GM19099 (cell line): Measurements from ENCODE around the gene SLC7A14.

Experiments
- POLR2A ChIP-seq: IDR thresholded peaks from 3 replicates; pipeline ENCODE4 v1.6.1; 2011; ENCODE audit warnings: low read depth; ENCODE audit not compliant: insufficient read length; ENCODE audit errors: extremely low read depth

SLC7A14 gene

DNA sequence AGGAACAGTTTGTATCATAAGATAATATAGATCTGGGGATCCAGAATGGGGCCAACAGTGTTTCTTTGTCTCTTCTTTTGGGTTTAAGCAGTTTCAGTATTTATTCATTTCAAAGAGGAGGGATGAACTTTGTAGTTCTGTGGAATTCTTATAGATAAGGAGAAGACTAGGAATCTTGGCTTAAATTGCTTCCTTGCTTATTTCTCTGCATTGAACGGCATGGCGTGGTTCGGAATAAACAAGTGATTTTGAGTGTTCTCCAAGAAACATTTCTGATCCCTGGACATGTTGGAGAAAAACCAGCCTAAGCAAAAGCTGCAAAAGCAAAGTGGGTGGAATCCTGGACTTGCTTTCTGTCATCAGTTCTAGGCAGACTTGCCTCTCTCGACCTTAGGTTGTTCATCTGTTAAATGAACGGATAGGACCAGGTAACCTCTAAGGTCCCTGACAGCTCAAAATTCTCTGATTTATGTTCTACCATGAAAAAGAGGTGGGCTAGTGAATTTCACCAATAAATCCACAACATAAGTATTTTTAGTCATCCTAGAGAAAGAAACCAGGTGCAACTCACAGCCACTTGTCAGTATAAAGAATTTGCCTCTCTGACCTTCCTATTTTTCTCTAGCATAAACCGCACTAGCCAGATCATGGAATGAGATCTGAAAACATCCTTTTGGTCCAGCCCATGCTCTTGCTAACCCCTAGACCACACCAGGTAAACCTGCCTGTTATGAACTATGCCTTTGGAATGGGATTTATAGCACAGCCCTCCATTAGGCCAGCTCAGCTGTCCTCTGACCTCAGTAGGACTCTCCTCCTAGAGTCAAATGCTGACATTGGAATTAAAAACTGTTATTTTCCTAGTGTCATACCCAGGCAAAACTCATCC is 88.4 kb downstream of the SLC7A14 start:
- no peak for TF ChIP-seq POLR2A

GRCh38 chr3:170496868-170497140 is 89.1 kb downstream of the SLC7A14 start:
- no peak for TF ChIP-seq POLR2A

DNA sequence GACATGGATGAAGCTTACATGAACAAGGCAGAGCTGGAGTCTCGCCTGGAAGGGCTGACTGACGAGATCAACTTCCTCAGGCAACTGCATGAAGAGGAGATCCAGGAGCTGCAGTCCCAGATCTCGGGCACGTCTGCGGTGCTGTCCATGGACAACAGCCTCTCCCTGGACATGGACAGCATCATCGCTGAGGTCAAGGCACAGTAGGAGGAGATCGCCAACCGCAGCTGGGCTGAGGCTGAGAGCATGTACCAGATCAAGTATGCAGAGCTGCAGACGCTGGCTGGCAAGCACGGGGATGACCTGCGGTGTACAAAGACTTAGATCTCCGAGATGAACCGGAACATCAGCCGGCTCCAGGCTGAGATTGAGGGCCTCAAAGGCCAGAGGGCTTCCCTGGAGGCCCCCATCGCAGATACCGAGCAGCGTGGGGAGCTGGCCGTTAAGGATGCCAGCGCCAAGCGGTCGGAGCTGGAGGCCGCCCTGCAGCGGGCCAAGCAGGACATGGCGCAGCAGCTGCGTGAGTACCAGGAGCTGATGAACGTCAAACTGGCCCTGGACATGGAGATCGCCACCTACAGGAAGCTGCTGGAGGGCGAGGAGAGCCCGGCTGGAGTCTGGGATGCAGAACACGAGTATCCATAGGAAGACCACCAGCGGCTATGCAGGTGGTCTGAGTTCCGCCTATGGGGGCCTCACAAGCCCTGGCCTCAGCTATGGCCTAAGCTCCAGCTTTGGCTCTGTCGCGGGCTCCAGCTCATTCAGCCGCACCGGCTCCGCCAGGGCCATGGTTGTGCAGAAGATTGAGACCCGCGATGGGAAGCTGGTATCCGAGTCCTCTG is 89.6 kb downstream of the SLC7A14 start:
- no peak for TF ChIP-seq POLR2A

DNA sequence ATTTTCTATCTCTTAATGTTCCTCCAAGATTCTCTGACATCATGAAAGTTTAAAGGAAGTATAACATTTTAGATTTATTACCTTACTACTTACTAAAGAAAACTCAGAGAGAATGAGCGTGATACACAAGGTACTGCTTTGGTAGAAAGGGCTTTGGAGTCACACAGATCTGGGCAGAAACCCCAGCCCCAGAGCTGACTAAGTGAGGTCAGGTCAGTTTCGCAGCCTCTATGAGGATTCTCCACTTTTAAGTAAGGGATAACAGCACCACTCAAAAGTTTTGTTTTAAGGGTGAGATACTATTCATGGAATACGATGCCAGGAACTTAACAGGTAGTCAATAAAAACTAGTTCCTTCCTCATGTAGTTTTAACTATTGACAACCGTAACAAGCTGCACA is 91.1 kb downstream of the SLC7A14 start:
- TF ChIP-seq POLR2A, result no peak

DNA sequence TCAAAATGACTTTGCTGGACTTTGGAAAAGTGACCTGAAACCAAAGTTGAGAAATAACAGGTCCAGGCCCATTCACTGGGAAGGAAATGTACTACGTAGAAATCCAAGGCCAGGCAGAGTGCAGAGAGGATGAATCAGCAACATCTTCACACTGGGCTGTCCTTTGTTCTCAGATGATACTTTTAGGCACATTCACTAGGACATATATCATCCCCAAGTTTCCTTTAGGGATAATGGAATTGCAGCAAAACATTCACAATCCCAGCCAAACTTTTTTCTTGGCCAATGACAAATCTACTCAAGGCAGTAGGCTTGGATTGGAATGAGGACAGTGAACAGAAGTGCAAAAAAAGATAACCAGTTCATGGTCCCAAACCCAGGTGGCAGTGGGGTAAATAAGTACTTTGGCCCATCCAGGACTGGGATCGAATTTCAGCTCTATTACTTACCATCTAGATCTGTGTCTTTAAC is 92.1 kb downstream of the SLC7A14 start:
- no peak for TF ChIP-seq POLR2A

- TF ChIP-seq POLR2A, result no peak
These were observed 94.0 kb downstream of the SLC7A14 start for GRCh38 chr3:170491901-170492300.

- no peak for TF ChIP-seq POLR2A
These were observed 94.9 kb downstream of the SLC7A14 start for GRCh38 chr3:170490828-170491560.

DNA sequence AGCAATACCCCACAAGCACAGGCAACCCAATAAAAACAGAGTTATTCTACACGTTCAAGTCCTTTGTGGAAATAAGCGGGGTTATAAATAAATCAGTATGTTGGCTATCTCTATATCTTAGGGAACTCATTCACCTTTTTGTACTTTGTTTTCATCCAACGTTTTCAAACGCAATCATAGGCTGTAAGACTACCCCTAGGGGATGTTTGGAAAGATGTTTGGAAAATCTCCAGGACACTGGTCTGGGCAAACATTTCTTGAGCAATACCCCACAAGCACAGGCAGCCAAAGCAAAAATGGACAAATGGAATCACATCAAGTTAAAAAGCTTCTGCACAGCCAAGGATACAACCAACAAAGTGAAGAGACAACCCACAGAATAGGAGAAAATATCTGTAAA is 97.1 kb downstream of the SLC7A14 start:
- TF ChIP-seq POLR2A, result no peak

- no peak for TF ChIP-seq POLR2A
These were observed 98.8 kb downstream of the SLC7A14 start for GRCh38 chr3:170487031-170487430.

DNA sequence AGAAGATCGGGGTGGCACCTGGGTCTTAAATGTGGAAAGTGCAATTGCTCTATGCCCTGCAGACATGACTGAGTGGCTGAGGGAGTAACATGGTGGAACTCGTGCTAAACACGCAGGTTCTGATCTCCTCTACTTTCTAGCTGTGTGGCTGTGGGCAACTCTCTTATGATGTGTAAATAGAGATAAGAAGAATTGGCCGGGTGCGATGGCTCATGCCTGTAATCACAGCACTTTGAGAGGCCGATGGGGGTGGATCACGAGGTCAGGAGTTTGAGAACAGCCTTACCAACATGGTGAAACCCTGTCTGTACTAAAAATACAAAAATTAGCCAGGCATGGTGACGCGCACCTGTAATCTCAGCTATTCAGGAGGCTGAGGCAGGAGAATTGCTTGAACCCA is 99.5 kb downstream of the SLC7A14 start:
- no peak for TF ChIP-seq POLR2A

- TF ChIP-seq POLR2A, result no peak
These were observed 100.2 kb downstream of the SLC7A14 start for GRCh38 chr3:170485696-170486095.

- no peak for TF ChIP-seq POLR2A
These were observed 100.6 kb downstream of the SLC7A14 start for GRCh38 chr3:170485294-170485693.

GRCh38 chr3:170484869-170485268 is 101.0 kb downstream of the SLC7A14 start:
- no peak for TF ChIP-seq POLR2A

DNA sequence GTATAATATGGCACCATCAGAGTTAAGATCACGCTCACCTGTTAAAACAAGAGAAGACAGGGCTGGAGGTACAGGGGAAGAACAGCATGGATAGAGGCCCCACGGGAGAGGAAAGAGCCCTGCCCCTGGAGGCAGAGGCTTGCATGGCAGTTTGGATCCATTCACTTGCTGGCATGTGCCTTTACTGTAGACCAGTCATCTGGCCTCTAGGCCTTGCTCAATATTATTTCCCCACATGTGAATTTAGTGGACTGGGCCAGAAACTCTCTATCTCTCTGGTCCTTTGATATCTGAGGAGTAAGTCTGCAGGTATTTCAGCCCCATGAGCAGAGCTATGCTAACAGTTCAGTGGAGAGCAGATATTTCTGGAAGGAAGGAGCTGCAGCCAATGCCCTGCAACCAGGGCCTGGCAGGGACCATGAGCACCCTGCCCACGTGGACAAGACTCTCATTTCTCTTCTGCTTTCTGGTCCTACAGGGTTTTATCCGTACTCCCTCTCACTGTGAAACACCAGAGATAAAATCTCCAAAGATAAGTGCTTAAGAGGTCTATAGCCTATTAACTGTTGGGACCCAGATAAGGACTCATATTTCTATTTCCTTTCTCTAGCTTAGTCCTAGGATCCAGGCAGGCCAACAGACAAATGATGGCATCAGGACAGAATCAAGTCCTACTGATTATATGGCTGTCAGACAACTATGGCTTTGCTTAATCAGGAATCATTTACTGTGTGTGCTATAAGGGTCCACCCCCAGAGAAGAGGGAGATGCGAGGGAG is 102.2 kb downstream of the SLC7A14 start:
- TF ChIP-seq POLR2A, result no peak
